SJSA1 (cell line): ENCODE measurements around the gene LEF1. TPM values are rescaled to one million over a fixed set of nuclear protein-coding genes. Genes with fewer than 3 reads are reported as not detected.

ENCODE experiments used
- DNase-seq, 2 experiments: peaks; one replicate each; pipeline ENCODE4 v3.0.0-alpha.2; 2015 to 2020; ENCODE audit warnings: low spot score in 2 of 2, low read depth in 1 of 2
- H3K27ac ChIP-seq: fragments of 250-450 bp; sonication (Bioruptor Pico); 2 replicates; pipeline ENCODE4 v1.5.1; 2020; ENCODE audit warnings: mild to moderate bottlenecking, moderate library complexity
- H3K27me3 ChIP-seq: fragments of 250-450 bp; sonication (Bioruptor Pico); replicated peaks from 2 replicates; pipeline ENCODE4 v1.5.1; 2020; ENCODE audit warnings: mild to moderate bottlenecking, moderate library complexity
- H3K36me3 ChIP-seq: fragments of 250-450 bp; sonication (Bioruptor Pico); 2 replicates; pipeline ENCODE4 v1.5.1; 2020; ENCODE audit warnings: mild to moderate bottlenecking
- H3K4me1 ChIP-seq: fragments of 250-450 bp; sonication (Bioruptor Pico); replicated peaks from 2 replicates; pipeline ENCODE4 v1.6.1; 2021; ENCODE audit warnings: mild to moderate bottlenecking
- H3K4me3 ChIP-seq: fragments of 250-450 bp; sonication (Bioruptor Pico); 2 replicates; pipeline ENCODE4 v1.5.1; 2020; ENCODE audit warnings: mild to moderate bottlenecking
- H3K9me3 ChIP-seq: fragments of 250-450 bp; sonication (Bioruptor Pico); replicated peaks from 2 replicates; pipeline ENCODE4 v1.5.1; 2020; ENCODE audit warnings: mild to moderate bottlenecking
- total RNA-seq: library from RNA; depleted of rRNA; stranded (reverse); fragments of >200 nt; shearing (Covaris generic); gene quantifications from 2 replicates; pipeline ENCODE4 v1.2.3, GENCODE V29; 2014

Gene LEF1
- total RNA-seq, 1 experiment from 2014 or later, result 55.5 TPM

GRCh38 chr4:108192935-108193334, 24.2 kb upstream of the LEF1 start:
- H3K4me3 ChIP-seq, result no peak overlapping the region
- no peaks in the 10 kb centered on the region for H3K27me3 ChIP-seq
- H3K27ac ChIP-seq, result no peak overlapping the region
- H3K4me1 ChIP-seq, result peaks cover 30% of the 10 kb centered on the region
- DNase-seq, result no peak
- no peaks in the 10 kb centered on the region for H3K9me3 ChIP-seq
- H3K36me3 ChIP-seq, result no peaks in the 10 kb centered on the region

- H3K9me3 ChIP-seq, result no peaks in the 10 kb centered on the region
- H3K4me3 ChIP-seq, result no peak overlapping the region
- H3K27ac ChIP-seq, result no peak overlapping the region
- no peaks in the 10 kb centered on the region for H3K27me3 ChIP-seq
- no peak for DNase-seq
- H3K4me1 ChIP-seq, result peaks cover 30% of the 10 kb centered on the region
- H3K36me3 ChIP-seq, result no peaks in the 10 kb centered on the region
Observed at GRCh38 chr4:108192056-108192455, 23.3 kb upstream of the LEF1 start.

GRCh38 chr4:108191269-108191914, 22.7 kb upstream of the LEF1 start:
- Histone ChIP-seq H3K27ac (no peak overlapping the region), H3K9me3 (no peaks in the 10 kb centered on the region), H3K4me1 (peaks cover 30% of the 10 kb centered on the region), H3K36me3 (no peaks in the 10 kb centered on the region), H3K4me3 (no peak overlapping the region), H3K27me3 (no peaks in the 10 kb centered on the region)
- no peak for DNase-seq

- H3K27me3 ChIP-seq, result no peaks in the 10 kb centered on the region
- H3K27ac ChIP-seq, result no peak overlapping the region
- H3K36me3 ChIP-seq, result no peaks in the 10 kb centered on the region
- H3K4me3 ChIP-seq, result no peak overlapping the region
- H3K9me3 ChIP-seq, result no peaks in the 10 kb centered on the region
- no peak for DNase-seq
- H3K4me1 ChIP-seq, result peaks cover 21% of the 10 kb centered on the region
Observed at GRCh38 chr4:108188770-108189169, 20.0 kb upstream of the LEF1 start.

GRCh38 chr4:108185252-108185651, 16.5 kb upstream of the LEF1 start:
- H3K36me3 ChIP-seq, result no peaks in the 10 kb centered on the region
- H3K27ac ChIP-seq, result no peak overlapping the region
- no peaks in the 10 kb centered on the region for H3K27me3 ChIP-seq
- H3K4me3 ChIP-seq, result no peak overlapping the region
- 0 out of 2 replicates have a peak, but pooled peaks cover 3% of the 10 kb centered on the region for H3K4me1 ChIP-seq
- no peaks in the 10 kb centered on the region for H3K9me3 ChIP-seq
- DNase-seq, result no peak

- Histone ChIP-seq H3K4me1 (0 out of 2 replicates have a peak, but pooled peaks cover 3% of the 10 kb centered on the region), H3K9me3 (no peaks in the 10 kb centered on the region), H3K27ac (no peak overlapping the region), H3K36me3 (no peaks in the 10 kb centered on the region), H3K4me3 (no peak overlapping the region), H3K27me3 (no peaks in the 10 kb centered on the region)
- no peak for DNase-seq
Observed at GRCh38 chr4:108184453-108185049, 15.8 kb upstream of the LEF1 start.

- Histone ChIP-seq H3K4me3 (no peak overlapping the region), H3K27ac (no peak overlapping the region), H3K36me3 (no peaks in the 10 kb centered on the region), H3K4me1 (0 out of 2 replicates have a peak, but pooled peaks cover 3% of the 10 kb centered on the region), H3K27me3 (no peaks in the 10 kb centered on the region), H3K9me3 (no peaks in the 10 kb centered on the region)
- no peak for DNase-seq
Observed at GRCh38 chr4:108181704-108182103, 13.0 kb upstream of the LEF1 start.

- Histone ChIP-seq H3K36me3 (no peaks in the 10 kb centered on the region), H3K4me1 (0 out of 2 replicates have a peak, but pooled peaks cover 3% of the 10 kb centered on the region), H3K27me3 (no peaks in the 10 kb centered on the region), H3K4me3 (no peak overlapping the region), H3K27ac (no peak overlapping the region), H3K9me3 (no peaks in the 10 kb centered on the region)
- no peak for DNase-seq
Observed at GRCh38 chr4:108180513-108180912, 11.8 kb upstream of the LEF1 start.

- DNase-seq, result no peak
Observed at GRCh38 chr4:108175966-108176365, 7.2 kb upstream of the LEF1 start.

GRCh38 chr4:108174856-108175255, 6.1 kb upstream of the LEF1 start:
- H3K27me3 ChIP-seq, result peaks cover 7% of the 10 kb centered on the region
- H3K4me3 ChIP-seq, result no peak overlapping the region
- DNase-seq, result no peak
- no peaks in the 10 kb centered on the region for H3K36me3 ChIP-seq
- H3K4me1 ChIP-seq, result peaks cover 36% of the 10 kb centered on the region
- H3K9me3 ChIP-seq, result no peaks in the 10 kb centered on the region
- H3K27ac ChIP-seq, result no peak overlapping the region

More at GRCh38 chr4:108175966-108176365, 7.2 kb upstream of the LEF1 start:
- no peak overlapping the region for H3K27ac ChIP-seq
- H3K4me1 ChIP-seq, result peaks cover 25% of the 10 kb centered on the region
- H3K4me3 ChIP-seq, result no peak overlapping the region
- H3K36me3 ChIP-seq, result no peaks in the 10 kb centered on the region
- H3K9me3 ChIP-seq, result no peaks in the 10 kb centered on the region
- H3K27me3 ChIP-seq, result no peaks in the 10 kb centered on the region

- H3K4me1 ChIP-seq, result peaks cover 44% of the 10 kb centered on the region
- H3K4me3 ChIP-seq, result peak overlapping the region; percentile 48
- peak overlapping the region; percentile 92 for H3K27ac ChIP-seq
- peaks cover under 1% of the 10 kb centered on the region; the same call in 1 of the 2 replicates for H3K36me3 ChIP-seq
- DNase-seq, result no peak
- H3K27me3 ChIP-seq, result peaks cover 10% of the 10 kb centered on the region
- H3K9me3 ChIP-seq, result no peaks in the 10 kb centered on the region
Observed at GRCh38 chr4:108173599-108174057, 4.9 kb upstream of the LEF1 start.

- H3K4me1 ChIP-seq, result peaks cover 44% of the 10 kb centered on the region
- peaks cover 5% of the 10 kb centered on the region; the same call in 1 of the 2 replicates for H3K36me3 ChIP-seq
- no peaks in the 10 kb centered on the region for H3K9me3 ChIP-seq
- peaks cover 10% of the 10 kb centered on the region for H3K27me3 ChIP-seq
- H3K4me3 ChIP-seq, result peak overlapping the region; percentile 48
- peak overlapping the region; percentile 92 for H3K27ac ChIP-seq
- DNase-seq, result peak; percentile 79 to 93
Observed at GRCh38 chr4:108172753-108173598, 4.2 kb upstream of the LEF1 start.

- Histone ChIP-seq H3K27ac (peak overlapping the region; percentile 92), H3K4me1 (peaks cover 44% of the 10 kb centered on the region), H3K9me3 (no peaks in the 10 kb centered on the region), H3K4me3 (peak overlapping the region; percentile 48), H3K27me3 (peaks cover 10% of the 10 kb centered on the region), H3K36me3 (peaks cover 6% of the 10 kb centered on the region; the same call in 1 of the 2 replicates)
- DNase-seq, result peak; percentile 65 to 83
Observed at GRCh38 chr4:108172231-108172752, 3.6 kb upstream of the LEF1 start.
